Measurements from ENCODE around the gene EMD.

DNA sequence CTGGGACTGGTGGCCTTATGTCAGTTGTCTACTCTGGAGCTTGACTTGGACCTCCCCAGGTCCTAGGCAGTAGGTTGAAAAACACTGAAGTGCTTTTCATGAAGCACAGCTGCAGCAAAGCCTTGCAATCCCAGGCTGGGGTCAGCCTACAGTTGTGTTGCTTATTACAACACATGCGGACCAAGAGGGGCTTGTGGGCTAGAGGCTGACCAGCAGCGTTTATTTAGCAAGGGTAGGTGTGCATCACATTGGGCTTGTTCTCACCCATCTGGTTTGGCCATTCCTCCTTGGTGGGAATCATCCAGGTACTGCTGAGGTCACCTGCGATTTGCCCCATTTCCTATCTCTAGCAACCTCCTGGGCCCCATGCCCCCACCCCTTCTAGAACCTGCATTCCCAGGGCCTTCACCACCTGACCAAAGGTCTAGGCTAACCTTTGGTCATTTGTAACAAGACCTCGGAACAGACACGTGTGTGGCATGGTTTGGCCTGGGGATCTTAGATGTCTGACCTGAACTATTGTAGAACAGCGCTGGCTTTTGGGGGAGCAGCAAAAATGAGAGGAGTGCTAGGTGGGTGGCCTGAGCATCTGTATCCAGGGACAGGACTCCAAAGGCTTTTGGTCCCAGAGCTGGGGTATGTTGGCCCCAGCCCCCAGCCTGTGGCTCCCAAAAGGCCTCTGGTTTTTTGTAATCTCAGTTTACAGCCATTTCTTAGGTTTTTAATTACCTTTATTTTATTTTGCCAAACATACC lies 22.1 kb downstream of the EMD start:
- TF ChIP-seq EP300 (IDR thresholded peaks at IDR 0.05; ENCODE audit: borderline replicate concordance in 1 of 2, control insufficient read depth in 1 of 2, low read depth in 2 of 2, low read length in 2 of 2) (no peak), GABPA (IDR thresholded peaks at IDR 0.05; ENCODE audit: low read depth) (no peak), WRNIP1 (IDR thresholded peaks at IDR 0.05; ENCODE audit: borderline replicate concordance, low read depth, low read length) (no peak), SP1 (IDR thresholded peaks at IDR 0.05; ENCODE audit: low read depth, low read length) (no peak)
- TF ChIP-seq, protein P1, sequence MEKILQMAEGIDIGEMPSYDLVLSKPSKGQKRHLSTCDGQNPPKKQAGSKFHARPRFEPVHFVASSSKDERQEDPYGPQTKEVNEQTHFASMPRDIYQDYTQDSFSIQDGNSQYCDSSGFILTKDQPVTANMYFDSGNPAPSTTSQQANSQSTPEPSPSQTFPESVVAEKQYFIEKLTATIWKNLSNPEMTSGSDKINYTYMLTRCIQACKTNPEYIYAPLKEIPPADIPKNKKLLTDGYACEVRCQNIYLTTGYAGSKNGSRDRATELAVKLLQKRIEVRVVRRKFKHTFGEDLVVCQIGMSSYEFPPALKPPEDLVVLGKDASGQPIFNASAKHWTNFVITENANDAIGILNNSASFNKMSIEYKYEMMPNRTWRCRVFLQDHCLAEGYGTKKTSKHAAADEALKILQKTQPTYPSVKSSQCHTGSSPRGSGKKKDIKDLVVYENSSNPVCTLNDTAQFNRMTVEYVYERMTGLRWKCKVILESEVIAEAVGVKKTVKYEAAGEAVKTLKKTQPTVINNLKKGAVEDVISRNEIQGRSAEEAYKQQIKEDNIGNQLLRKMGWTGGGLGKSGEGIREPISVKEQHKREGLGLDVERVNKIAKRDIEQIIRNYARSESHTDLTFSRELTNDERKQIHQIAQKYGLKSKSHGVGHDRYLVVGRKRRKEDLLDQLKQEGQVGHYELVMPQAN (conservative IDR thresholded peaks at IDR 0.05) = no peak
- TF ChIP-seq, protein P2, sequence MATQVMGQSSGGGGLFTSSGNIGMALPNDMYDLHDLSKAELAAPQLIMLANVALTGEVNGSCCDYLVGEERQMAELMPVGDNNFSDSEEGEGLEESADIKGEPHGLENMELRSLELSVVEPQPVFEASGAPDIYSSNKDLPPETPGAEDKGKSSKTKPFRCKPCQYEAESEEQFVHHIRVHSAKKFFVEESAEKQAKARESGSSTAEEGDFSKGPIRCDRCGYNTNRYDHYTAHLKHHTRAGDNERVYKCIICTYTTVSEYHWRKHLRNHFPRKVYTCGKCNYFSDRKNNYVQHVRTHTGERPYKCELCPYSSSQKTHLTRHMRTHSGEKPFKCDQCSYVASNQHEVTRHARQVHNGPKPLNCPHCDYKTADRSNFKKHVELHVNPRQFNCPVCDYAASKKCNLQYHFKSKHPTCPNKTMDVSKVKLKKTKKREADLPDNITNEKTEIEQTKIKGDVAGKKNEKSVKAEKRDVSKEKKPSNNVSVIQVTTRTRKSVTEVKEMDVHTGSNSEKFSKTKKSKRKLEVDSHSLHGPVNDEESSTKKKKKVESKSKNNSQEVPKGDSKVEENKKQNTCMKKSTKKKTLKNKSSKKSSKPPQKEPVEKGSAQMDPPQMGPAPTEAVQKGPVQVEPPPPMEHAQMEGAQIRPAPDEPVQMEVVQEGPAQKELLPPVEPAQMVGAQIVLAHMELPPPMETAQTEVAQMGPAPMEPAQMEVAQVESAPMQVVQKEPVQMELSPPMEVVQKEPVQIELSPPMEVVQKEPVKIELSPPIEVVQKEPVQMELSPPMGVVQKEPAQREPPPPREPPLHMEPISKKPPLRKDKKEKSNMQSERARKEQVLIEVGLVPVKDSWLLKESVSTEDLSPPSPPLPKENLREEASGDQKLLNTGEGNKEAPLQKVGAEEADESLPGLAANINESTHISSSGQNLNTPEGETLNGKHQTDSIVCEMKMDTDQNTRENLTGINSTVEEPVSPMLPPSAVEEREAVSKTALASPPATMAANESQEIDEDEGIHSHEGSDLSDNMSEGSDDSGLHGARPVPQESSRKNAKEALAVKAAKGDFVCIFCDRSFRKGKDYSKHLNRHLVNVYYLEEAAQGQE (IDR thresholded peaks at IDR 0.05; ENCODE audit: low read depth, low read length) = no peak
- TF ChIP-seq, protein P3, sequence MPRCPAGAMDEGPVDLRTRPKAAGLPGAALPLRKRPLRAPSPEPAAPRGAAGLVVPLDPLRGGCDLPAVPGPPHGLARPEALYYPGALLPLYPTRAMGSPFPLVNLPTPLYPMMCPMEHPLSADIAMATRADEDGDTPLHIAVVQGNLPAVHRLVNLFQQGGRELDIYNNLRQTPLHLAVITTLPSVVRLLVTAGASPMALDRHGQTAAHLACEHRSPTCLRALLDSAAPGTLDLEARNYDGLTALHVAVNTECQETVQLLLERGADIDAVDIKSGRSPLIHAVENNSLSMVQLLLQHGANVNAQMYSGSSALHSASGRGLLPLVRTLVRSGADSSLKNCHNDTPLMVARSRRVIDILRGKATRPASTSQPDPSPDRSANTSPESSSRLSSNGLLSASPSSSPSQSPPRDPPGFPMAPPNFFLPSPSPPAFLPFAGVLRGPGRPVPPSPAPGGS (IDR thresholded peaks at IDR 0.05; ENCODE audit: borderline replicate concordance, insufficient read depth, low read depth, low read length, poor library complexity, severe bottlenecking) = peak; percentile 21
- TF ChIP-seq, protein P4, sequence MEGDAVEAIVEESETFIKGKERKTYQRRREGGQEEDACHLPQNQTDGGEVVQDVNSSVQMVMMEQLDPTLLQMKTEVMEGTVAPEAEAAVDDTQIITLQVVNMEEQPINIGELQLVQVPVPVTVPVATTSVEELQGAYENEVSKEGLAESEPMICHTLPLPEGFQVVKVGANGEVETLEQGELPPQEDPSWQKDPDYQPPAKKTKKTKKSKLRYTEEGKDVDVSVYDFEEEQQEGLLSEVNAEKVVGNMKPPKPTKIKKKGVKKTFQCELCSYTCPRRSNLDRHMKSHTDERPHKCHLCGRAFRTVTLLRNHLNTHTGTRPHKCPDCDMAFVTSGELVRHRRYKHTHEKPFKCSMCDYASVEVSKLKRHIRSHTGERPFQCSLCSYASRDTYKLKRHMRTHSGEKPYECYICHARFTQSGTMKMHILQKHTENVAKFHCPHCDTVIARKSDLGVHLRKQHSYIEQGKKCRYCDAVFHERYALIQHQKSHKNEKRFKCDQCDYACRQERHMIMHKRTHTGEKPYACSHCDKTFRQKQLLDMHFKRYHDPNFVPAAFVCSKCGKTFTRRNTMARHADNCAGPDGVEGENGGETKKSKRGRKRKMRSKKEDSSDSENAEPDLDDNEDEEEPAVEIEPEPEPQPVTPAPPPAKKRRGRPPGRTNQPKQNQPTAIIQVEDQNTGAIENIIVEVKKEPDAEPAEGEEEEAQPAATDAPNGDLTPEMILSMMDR (IDR thresholded peaks at IDR 0.05 in 2 of 3, conservative IDR thresholded peaks at IDR 0.05 in 1 of 3; ENCODE audit: control insufficient read depth in 2 of 3, extremely low read depth in 1 of 3, insufficient read depth in 1 of 3, low read depth in 3 of 3, low read length in 3 of 3) = no peak
